ENCODE results near the gene CTU2. TPM values are rescaled to one million over a fixed set of nuclear protein-coding genes. Genes with fewer than 3 reads are reported as not detected.

CTU2 gene
- total and polyA plus RNA-seq, 2 experiments from 2014 or later = 5.9 to 19.5 TPM

DNA sequence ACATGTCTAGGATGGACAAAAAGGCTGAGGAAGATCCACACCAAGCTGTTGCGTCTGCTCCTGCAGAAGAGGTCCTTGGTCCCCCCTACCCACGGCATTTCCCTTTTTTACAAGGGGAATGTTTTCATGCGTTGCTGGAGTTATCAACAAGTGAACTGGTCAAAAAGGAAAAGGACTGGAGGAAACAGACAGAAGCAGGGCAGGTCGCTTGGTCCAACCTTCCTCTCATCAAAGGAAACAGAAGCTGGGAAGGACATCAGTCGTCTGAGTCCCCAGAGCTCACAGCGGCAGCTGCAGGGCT, 52.6 kb downstream of the CTU2 start:
- peaks cover 35% of the 10 kb centered on the region for H3K4me1 ChIP-seq (ENCODE audit: insufficient read depth)
- H3K79me2 ChIP-seq = peaks cover 19% of the 10 kb centered on the region
- no peak overlapping the region for H3K4me2 ChIP-seq

DNA sequence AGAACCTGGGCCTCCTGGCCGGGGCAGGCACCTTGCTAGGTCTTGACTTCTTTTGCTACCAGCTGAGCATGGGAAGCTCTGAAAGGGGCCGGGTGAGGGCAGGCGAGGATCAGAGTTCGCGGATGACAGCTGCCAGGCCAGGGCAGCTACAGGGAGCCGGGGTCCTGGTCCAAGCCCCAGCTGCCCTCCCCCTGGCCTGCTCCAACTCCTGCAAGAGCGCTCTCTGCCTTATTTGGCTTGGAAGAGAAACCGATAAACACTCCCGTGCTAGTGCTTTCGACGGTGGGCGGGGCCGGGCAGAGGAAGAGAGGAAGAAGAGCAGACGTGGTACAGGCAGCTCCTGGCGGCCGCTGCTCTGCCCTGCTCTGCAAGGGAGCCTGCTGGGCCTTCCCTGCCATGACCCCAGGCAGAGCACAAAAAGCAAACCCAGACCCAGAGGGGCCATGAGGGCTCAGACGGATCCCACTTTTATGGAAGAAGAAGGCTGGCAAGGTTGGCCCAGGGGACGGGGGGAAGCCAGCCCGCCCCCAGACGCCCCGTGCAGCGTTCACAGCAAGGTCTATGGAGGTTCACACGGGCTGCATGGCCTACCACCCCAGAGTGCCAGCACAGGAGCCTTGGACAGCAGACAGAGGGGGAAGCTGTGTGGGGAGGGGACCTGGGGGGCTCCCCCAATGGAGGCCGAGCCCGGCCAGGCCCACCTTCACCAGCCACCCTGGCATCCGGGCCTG, 53.1 kb downstream of the CTU2 start:
- H3K27ac ChIP-seq = no peak overlapping the region

More for the DNA sequence above, 52.6 kb downstream of the CTU2 start:
- no peak for TF ChIP-seq EZH2phosphoT487 (IDR thresholded peaks at IDR 0.05; ENCODE audit: low read depth, severe bottlenecking, unreplicated experiment)
- TF ChIP-seq, protein P1, sequence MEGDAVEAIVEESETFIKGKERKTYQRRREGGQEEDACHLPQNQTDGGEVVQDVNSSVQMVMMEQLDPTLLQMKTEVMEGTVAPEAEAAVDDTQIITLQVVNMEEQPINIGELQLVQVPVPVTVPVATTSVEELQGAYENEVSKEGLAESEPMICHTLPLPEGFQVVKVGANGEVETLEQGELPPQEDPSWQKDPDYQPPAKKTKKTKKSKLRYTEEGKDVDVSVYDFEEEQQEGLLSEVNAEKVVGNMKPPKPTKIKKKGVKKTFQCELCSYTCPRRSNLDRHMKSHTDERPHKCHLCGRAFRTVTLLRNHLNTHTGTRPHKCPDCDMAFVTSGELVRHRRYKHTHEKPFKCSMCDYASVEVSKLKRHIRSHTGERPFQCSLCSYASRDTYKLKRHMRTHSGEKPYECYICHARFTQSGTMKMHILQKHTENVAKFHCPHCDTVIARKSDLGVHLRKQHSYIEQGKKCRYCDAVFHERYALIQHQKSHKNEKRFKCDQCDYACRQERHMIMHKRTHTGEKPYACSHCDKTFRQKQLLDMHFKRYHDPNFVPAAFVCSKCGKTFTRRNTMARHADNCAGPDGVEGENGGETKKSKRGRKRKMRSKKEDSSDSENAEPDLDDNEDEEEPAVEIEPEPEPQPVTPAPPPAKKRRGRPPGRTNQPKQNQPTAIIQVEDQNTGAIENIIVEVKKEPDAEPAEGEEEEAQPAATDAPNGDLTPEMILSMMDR (IDR thresholded peaks at IDR 0.05; ENCODE audit: poor library complexity) = no peak
- no peak for TF ChIP-seq EZH2 (IDR thresholded peaks at IDR 0.05; ENCODE audit: borderline replicate concordance)
- Histone ChIP-seq H2AFZ (no peak overlapping the region), H3K36me3 (replicated peaks; ENCODE audit: insufficient read depth, low read depth) (no peaks in the 10 kb centered on the region), H3K27me3 (no peaks in the 10 kb centered on the region), H3K27ac (no peak overlapping the region), H4K20me1 (ENCODE audit: insufficient read depth, poor library complexity, severe bottlenecking) (peaks cover 7% of the 10 kb centered on the region), H3K4me3 (no peak overlapping the region), H3K9me2 (replicated peaks; ENCODE audit: insufficient read depth) (no peaks in the 10 kb centered on the region), H3K9me3 (ENCODE audit: low read depth) (no peaks in the 10 kb centered on the region)
- WGBS (ENCODE audit: low lambda C conversion rate, missing lambda C conversion rate) = 82% methylated on average over 6 of the region's 6 CpGs
- no peak for DNase-seq (ENCODE audit: low spot score)

DNA sequence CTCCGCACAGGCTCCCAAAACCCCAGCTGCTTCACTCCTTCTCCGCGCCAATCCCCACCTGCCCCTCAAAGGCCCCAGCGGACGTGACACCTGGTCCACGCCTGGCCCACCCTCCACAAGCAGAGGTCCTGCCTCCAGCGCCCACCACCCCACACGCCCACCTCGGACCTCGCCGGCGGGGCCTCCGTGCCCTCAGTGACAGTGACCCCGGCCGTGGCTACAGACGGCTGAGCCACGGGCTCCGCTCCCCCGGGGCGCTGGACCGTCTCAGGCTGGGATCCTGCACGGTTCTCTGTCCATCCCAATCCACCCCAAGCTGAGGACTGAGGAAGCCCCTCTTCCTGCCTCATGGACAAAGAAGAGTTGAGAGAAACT, 53.7 kb downstream of the CTU2 start:
- Histone ChIP-seq H3K27me3 (no peaks in the 10 kb centered on the region), H3K4me1 (ENCODE audit: insufficient read depth) (peaks cover 40% of the 10 kb centered on the region), H3K4me2 (peak overlapping the region; percentile 37), H3K9me2 (replicated peaks; ENCODE audit: insufficient read depth) (no peaks in the 10 kb centered on the region), H3K4me3 (no peak overlapping the region), H2AFZ (no peak overlapping the region), H3K9me3 (ENCODE audit: low read depth) (no peaks in the 10 kb centered on the region), H4K20me1 (ENCODE audit: insufficient read depth, poor library complexity, severe bottlenecking) (peaks cover 7% of the 10 kb centered on the region), H3K79me2 (peaks cover 25% of the 10 kb centered on the region), H3K27ac (peak overlapping the region; percentile 23), H3K36me3 (replicated peaks; ENCODE audit: insufficient read depth, low read depth) (no peaks in the 10 kb centered on the region)
- 91% methylated on average over 20 of the region's 22 CpGs for WGBS (ENCODE audit: low lambda C conversion rate, missing lambda C conversion rate)
- DNase-seq (ENCODE audit: low spot score) = no peak
- TF ChIP-seq, protein P1 (IDR thresholded peaks at IDR 0.05; ENCODE audit: poor library complexity) = no peak
- no peak for TF ChIP-seq EZH2 (IDR thresholded peaks at IDR 0.05; ENCODE audit: borderline replicate concordance)
- no peak for TF ChIP-seq EZH2phosphoT487 (IDR thresholded peaks at IDR 0.05; ENCODE audit: low read depth, severe bottlenecking, unreplicated experiment)

More for the DNA sequence above, 53.1 kb downstream of the CTU2 start:
- peak overlapping the region; percentile 37 for H3K4me2 ChIP-seq
- peak; percentile 62 for DNase-seq (ENCODE audit: low spot score)
- TF ChIP-seq, protein P1 (IDR thresholded peaks at IDR 0.05; ENCODE audit: poor library complexity) = no peak
- TF ChIP-seq EZH2 (IDR thresholded peaks at IDR 0.05; ENCODE audit: borderline replicate concordance) (no peak), EZH2phosphoT487 (IDR thresholded peaks at IDR 0.05; ENCODE audit: low read depth, severe bottlenecking, unreplicated experiment) (no peak)
- no peak overlapping the region for H2AFZ ChIP-seq
- no peaks in the 10 kb centered on the region for H3K9me3 ChIP-seq (ENCODE audit: low read depth)
- WGBS (ENCODE audit: low lambda C conversion rate, missing lambda C conversion rate) = 55% methylated on average over 21 of the region's 26 CpGs
- no peaks in the 10 kb centered on the region for H3K9me2 ChIP-seq (replicated peaks; ENCODE audit: insufficient read depth)
- no peaks in the 10 kb centered on the region for H3K27me3 ChIP-seq
- no peak overlapping the region for H3K4me3 ChIP-seq
- peaks cover 40% of the 10 kb centered on the region for H3K4me1 ChIP-seq (ENCODE audit: insufficient read depth)
- peaks cover 7% of the 10 kb centered on the region for H4K20me1 ChIP-seq (ENCODE audit: insufficient read depth, poor library complexity, severe bottlenecking)
- H3K79me2 ChIP-seq = peaks cover 22% of the 10 kb centered on the region
- H3K36me3 ChIP-seq (replicated peaks; ENCODE audit: insufficient read depth, low read depth) = no peaks in the 10 kb centered on the region

All from hepatocyte (in vitro differentiated cells).